Left renal cortex interstitium (tissue), 4 donors: ENCODE measurements around the gene PSMB3. TPM values are rescaled to one million over a fixed set of nuclear protein-coding genes. Genes with fewer than 3 reads are reported as not detected.
"Not testable (repeated sequence)": the region's sequence is repeated elsewhere in the genome, so short reads cannot be mapped to it uniquely, and the experiment has no call there.

Source experiments
- DNase-seq, 4 donors: peaks; one replicate each; pipeline ENCODE4 v3.0.0-alpha.2; 2013; ENCODE audit warnings: low read depth in 4 of 4, low spot score in 2 of 4, missing footprints in 1 of 4
- polyA plus RNA-seq, 4 donors: library from polyadenylated mRNA; unstranded; fragments of 120-200 nt; gene quantifications; one replicate each; pipeline ENCODE4 v1.2.1, GENCODE V29; 2013; ENCODE audit not compliant: insufficient read length in 4 of 4

Gene PSMB3
- polyA plus RNA-seq, 4 donors, result 104 to 137 (median 125) TPM

DNA sequence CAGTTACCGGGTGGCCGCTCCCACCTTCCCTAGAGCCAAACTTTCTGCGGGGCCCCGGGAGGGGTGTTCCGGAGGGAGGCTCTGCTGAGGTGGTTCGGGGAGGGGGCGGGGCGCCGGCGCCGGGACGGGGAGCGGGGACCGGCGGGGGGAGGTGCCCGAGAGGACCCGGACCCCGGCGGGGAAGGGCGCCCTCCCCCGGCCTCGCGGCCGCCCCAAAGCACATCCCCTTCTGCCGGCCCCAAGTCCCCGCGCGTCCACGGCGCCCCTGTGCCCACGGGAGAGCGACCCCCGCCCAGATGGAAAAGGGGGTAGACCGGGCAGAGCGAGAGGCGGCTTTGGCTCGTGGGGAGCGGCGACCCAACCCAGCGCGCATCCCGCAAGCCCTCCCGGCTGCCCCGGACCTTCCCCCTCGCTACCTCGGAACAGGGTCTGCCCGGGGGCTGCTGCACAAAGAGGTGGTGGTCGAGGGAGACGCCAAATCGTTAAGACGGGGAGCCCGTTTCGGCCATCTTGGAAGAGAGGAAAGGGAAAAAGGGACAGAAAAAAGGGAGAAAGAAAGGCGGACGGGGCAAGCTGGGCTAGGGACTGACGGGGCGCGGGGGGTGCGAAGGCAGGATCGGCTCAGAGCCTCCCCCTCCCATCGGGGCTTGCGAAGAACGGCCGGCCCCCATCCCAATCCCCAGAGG is 4.9 kb upstream of the PSMB3 start:
- DNase-seq, result no peak

DNA sequence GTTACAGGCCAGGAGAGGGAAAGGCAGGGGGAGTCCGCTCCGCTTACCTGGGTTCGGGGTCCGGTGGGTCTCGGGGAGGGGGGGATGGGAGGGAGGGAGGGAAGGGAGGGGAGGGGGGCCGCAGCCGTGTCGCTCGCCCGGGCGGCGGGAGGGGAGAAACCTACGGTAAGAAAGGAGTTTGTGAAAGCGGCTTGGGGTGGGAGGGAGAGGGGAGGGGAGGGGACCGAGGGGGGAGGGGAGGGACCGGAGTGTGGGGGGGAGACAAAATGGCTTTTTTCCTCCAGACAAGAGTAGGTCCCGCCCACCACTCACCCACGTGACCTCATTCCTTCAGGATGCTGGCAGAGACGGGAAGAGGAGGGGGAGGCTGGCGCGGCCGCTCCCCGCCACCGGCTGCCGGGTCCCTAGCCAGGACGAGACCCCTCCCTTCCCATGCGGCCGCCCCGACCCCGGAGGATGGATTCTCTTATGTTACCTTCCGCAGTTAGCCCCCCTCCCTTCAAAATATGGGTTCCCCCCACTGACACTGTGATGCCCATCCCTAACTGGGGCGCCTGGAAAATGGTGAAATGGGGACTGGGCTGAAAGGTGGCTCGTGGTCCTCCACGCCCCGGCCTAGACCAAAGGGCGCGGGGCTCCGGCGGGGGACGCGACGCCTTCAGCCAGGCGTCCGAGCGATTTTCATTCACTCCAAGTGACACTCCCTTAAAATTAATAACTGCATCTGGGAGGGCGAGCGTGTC is 4.2 kb upstream of the PSMB3 start, which contains the start of gene PCGF2:
PCGF2 (minus strand) TSS at position 188 of the 743 bp plus-strand sequence. CDS start 7,934 bp downstream, outside the sequence.
- peak in 3 of 4 donors; percentile 83 to 95 (median 89) for DNase-seq

DNA sequence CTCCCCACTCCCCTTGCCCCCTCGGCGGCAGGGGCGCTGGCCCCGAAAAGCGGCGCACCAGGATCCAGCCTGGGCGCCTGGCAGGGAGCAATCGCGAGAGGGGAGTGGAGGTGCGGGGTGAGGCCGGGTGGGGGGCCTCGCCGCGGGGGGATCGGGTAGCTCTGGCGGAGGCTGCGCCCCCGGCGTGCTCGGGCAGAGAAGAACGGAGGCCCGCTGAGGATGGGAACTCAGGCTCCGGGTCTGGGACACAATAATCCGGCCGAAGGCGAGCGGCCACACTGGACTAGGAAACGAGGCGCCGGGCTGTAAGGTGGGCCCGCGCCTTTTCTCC is 3.7 kb upstream of the PSMB3 start:
- DNase-seq, result no peak

GRCh38 chr17:38749223-38750043 is 3.1 kb upstream of the PSMB3 start:
- DNase-seq, result peak in 1 of 4 donors; percentile 77

GRCh38 chr17:38750044-38750311 is 2.6 kb upstream of the PSMB3 start:
- DNase-seq, result no peak

DNA sequence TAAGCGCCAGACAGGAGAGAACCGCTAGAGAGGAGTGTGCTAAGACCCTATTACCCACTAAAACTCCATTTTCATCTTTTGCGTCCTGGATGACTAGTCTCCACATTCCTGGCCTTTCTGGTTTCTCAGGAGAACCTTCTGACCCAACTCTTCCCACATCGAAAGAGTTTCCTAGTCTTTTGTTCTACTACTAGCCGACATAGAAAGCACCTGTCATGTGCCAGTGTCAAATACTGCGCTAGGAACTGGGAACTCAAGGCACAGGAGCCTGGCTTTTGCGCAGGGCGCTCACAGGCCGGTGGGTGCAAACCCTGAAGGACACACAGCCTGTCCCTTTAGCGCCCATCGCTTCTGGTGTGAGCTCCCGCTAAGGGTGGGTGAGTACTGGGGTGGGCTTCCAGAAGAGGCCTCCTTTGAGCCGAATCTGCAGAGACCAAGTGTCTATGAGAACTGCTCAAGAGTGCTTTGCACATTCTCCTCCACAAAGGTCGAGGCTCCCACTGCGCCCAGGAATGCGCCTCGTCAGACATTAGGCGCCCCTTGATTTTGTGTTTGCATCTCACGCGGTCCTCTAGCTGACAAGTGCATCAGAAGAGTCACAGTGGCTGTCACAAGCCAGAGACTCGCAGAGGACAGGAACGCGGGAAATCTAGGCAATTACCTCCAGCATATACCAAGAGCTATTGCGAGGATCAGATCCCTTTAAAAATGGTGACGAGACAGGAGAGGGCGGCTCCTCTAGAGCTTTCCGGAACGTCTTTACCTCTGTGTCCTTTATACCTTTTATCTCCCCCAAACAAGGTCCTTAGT is 2.0 kb upstream of the PSMB3 start:
- DNase-seq, result no peak

- no peak for DNase-seq
These were observed 1.3 kb upstream of the PSMB3 start for GRCh38 chr17:38751144-38751807.

DNA sequence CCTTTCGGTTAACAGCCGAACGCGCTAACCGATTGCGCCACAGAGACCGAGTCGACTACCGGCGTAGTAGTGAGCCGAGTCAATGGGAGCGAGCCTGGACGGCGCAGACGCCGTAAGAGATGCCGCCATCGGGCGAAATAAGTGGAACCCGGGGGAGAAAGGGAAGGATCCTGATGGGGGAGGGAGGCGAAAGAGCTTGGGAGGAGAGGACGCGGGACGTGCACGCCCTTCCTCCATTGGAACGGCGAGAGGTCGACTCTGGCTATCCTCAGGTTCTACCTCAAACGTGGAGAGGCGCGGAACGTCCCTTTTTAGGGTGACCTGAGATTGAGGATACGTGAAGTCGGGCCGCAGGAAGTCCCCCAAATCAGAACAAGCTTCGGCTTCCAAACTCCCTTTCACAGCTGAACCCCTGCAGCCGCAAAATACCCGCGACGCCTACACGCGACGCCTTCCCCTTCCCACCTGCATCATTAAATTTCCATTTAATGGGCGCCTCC is 683 bp upstream of the PSMB3 start:
- no peak for DNase-seq

DNA sequence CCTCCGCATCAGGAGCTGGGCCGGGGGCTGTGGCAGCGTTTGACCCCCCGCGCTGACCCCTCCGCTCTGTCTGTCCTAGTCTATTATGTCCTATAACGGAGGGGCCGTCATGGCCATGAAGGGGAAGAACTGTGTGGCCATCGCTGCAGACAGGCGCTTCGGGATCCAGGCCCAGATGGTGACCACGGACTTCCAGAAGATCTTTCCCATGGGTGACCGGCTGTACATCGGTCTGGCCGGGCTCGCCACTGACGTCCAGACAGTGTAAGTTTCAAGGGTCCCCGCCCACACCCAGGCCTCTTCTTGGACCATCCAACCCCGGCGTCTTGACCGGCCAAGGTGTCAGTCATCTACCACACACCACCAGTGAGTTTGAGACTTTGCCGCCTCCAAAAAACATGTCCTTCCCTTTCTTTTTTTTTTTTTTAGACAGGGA is 548 bp downstream of the PSMB3 start:
- DNase-seq, result no peak

- DNase-seq, result no peak
These were observed 9.1 kb downstream of the PSMB3 start for GRCh38 chr17:38761612-38762011.

GRCh38 chr17:38762231-38762630 is 9.7 kb downstream of the PSMB3 start:
- no peak for DNase-seq

- no peak for DNase-seq
These were observed 13.8 kb downstream of the PSMB3 start for GRCh38 chr17:38766341-38766740.

- no peak for DNase-seq
These were observed 15.9 kb downstream of the PSMB3 start for GRCh38 chr17:38768417-38768816.

GRCh38 chr17:38773258-38773657 is 20.7 kb downstream of the PSMB3 start:
- DNase-seq, result no peak

DNA sequence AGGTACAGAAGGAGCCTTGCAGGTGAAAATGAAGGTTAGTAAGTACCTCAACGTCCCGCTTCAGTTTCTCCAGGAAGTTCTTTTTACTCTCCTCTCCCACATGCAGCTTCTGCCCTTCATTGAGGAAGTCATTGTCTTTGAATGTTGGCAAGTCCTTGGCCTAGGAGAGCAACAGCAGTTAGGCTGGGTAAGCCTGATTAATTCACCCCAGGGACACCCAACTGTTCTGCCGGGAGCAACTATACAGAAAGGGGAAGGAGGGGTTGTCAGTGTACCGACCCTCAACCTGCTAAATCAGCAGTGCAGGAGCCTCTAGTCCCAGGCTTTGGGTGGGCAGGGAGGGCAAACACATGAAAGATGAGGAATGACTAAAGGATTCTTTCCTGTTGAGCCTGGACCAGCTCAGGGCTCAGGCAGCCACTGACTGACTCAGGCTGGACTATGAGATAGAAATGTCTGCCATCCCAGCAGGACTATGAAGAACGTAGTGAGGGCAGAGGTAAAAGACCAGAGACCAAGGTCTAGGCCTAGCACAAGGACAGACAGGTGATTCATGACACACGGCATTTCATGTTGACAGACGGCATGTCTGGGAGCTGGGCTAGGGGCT is 25.2 kb downstream of the PSMB3 start:
- DNase-seq, result no peak

DNA sequence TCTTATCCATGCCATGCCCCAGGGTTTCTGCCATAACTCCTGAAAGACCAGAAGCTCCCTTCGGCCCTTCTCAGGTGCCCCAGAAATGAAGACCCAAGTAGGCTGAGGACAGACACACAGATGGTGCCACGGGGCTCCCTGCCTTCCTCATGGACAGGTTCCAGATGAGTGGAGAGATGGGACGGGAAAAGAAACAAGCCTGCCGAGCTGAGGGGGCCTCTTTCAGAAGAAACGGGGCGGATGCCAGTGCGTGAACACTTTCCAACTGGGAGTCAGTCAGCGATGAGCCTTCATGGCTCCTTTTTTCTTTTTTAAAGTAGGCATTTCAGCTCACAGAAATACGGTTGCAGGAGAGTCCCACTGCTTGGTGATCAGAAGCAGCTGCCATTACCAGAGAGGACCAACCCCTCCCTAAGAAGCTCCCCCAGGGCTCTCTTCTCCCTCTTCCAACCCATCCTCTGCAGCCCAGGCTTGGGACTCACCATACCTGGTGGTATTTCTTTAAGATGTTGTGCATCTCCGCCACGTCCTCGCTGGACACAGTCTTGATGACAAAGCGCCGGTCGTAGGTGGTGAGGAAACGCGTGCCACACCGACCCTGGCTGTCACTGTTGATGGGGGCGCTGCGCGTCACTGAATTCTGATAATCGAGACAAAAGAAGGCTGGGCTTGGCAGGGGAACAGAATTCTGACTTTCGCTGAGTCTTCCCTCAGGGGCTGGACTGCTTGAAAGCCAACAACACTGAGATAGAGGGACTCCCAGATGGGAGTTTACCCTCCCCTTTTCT is 27.6 kb downstream of the PSMB3 start:
- DNase-seq, result no peak

- DNase-seq, result no peak
These were observed 30.7 kb downstream of the PSMB3 start for GRCh38 chr17:38783227-38783626.

- DNase-seq, result no peak
These were observed 33.8 kb downstream of the PSMB3 start for GRCh38 chr17:38786372-38786771.

DNA sequence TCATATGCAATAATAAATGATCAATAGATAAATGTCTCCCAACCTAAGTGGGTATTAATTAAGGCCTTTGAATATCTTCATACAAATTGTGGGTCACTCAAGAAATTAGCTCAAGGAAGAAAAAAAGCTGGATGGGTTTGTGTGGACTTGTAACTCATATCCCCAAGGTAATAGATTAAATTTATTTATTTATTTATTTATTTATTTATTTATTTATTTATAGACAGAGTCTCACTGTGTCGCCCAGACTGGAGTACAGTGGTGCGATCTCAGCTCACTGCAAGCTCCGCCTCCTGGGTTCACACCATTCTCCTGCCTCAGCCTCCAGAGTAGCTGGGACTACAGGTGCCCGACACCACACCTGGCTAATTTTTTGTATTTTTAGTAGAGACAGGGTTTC is 35.5 kb downstream of the PSMB3 start:
- DNase-seq, result not testable (repeated sequence)
